Peyer's patch (tissue), 4 donors: ENCODE results near the gene RBMXL3.

Experiments
- CTCF ChIP-seq, 6 experiments: fragments of 450-650 bp in 4 of 6; fragments of 200-600 bp in 2 of 6; sonication (generic) in 1 of 6; IDR thresholded peaks; one replicate each; pipeline ENCODE4 v1.5.1; 2017 to 2019; ENCODE audit warnings: antibody characterized with exemption in 6 of 6, mild to moderate bottlenecking in 3 of 6, moderate library complexity in 1 of 6
- POLR2A ChIP-seq, 2 donors: fragments of 450-650 bp; IDR thresholded peaks; one replicate each; pipeline ENCODE4 v1.5.1; 2017; ENCODE audit warnings: antibody characterized with exemption in 2 of 2, mild to moderate bottlenecking in 2 of 2, moderate library complexity in 2 of 2

DNA sequence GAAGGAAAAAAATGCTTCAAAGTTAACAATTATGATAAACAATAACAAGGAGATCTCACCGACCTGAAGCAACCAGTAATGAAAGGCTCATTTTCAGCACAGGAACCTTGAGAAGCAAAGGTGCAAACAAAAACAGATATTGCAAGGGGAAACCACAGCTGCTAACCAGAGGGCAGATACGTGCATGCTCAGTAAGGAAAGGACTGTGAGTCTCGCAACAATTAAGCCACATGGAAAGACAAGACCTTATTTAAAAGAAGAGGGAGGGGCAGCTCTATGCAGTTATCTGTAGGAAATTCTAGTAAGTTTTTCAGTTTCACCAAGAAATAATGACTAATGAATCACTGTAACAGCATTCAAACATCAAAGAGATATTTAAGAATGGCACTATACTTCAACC lies 25.4 kb downstream of the RBMXL3 start:
- TF ChIP-seq POLR2A (IDR thresholded peaks at IDR 0.05) (no peak), CTCF (IDR thresholded peaks at IDR 0.05) (no peak)
